ENCODE measurements around the gene FRAS1. TPM values are rescaled to one million over a fixed set of nuclear protein-coding genes. Genes with fewer than 3 reads are reported as not detected.

The FRAS1 gene
- total RNA-seq, 1 donor from 2014 or later = not detected

- H3K4me3 Mint-ChIP-seq = no peak overlapping the region
- CTCF ChIA-PET = no interaction called here
Measured at GRCh38 chr4:78377555-78377954, 320.4 kb downstream of the FRAS1 start.

GRCh38 chr4:78379040-78379439 lies 321.9 kb downstream of the FRAS1 start:
- no peaks in the 10 kb centered on the region for H3K4me1 Mint-ChIP-seq
- H3K36me3 Mint-ChIP-seq (ENCODE audit: low read depth) = no peaks in the 10 kb centered on the region
- no peaks in the 10 kb centered on the region for H3K27me3 Mint-ChIP-seq
- TF ChIP-seq CTCF (IDR thresholded peaks at IDR 0.05) = no peak
- no peak overlapping the region for H3K4me3 Mint-ChIP-seq
- H3K27ac Mint-ChIP-seq = no peak overlapping the region
- ATAC-seq (ENCODE audit: low read depth) (no peak), DNase-seq (no peak)
- ChIA-PET CTCF (no interaction called here), POLR2A (no interaction called here)
- intact Hi-C loops (cut with micrococcal nuclease) = no loop called here
- H3K9me3 Mint-ChIP-seq = no peaks in the 10 kb centered on the region

More at GRCh38 chr4:78377555-78377954, 320.4 kb downstream of the FRAS1 start:
- intact Hi-C loops (cut with micrococcal nuclease) = no loop called here
- DNase-seq = no peak
- no peaks in the 10 kb centered on the region for H3K4me1 Mint-ChIP-seq
- H3K36me3 Mint-ChIP-seq (ENCODE audit: low read depth) = no peaks in the 10 kb centered on the region
- H3K27ac Mint-ChIP-seq = no peak overlapping the region
- TF ChIP-seq CTCF (IDR thresholded peaks at IDR 0.05) = no peak
- H3K27me3 Mint-ChIP-seq = no peaks in the 10 kb centered on the region
- no peak for ATAC-seq (ENCODE audit: low read depth)
- POLR2A ChIA-PET = no interaction called here
- no peaks in the 10 kb centered on the region for H3K9me3 Mint-ChIP-seq

GRCh38 chr4:78379991-78380729 lies 323.0 kb downstream of the FRAS1 start:
- Mint-ChIP-seq H3K27me3 (peaks cover 3% of the 10 kb centered on the region), H3K27ac (no peak overlapping the region), H3K4me1 (no peaks in the 10 kb centered on the region), H3K36me3 (ENCODE audit: low read depth) (no peaks in the 10 kb centered on the region), H3K9me3 (no peaks in the 10 kb centered on the region), H3K4me3 (no peak overlapping the region)
- intact Hi-C loops (cut with micrococcal nuclease) = no loop called here
- ChIA-PET CTCF (no interaction called here), POLR2A (no interaction called here)
- no peak for TF ChIP-seq CTCF (IDR thresholded peaks at IDR 0.05)
- no peak for DNase-seq
- ATAC-seq (ENCODE audit: low read depth) = no peak

- H3K27ac Mint-ChIP-seq = no peak overlapping the region
- H3K4me1 Mint-ChIP-seq = no peaks in the 10 kb centered on the region
- ATAC-seq (ENCODE audit: low read depth) (no peak), DNase-seq (no peak)
- H3K9me3 Mint-ChIP-seq = no peaks in the 10 kb centered on the region
- POLR2A ChIA-PET = no interaction called here
- peaks cover 3% of the 10 kb centered on the region for H3K27me3 Mint-ChIP-seq
- H3K4me3 Mint-ChIP-seq = no peak overlapping the region
- no peaks in the 10 kb centered on the region for H3K36me3 Mint-ChIP-seq (ENCODE audit: low read depth)
- TF ChIP-seq CTCF (IDR thresholded peaks at IDR 0.05) = no peak
- CTCF ChIA-PET = no interaction called here
- intact Hi-C loops (cut with micrococcal nuclease) = no loop called here
Measured at GRCh38 chr4:78386679-78387078, 329.6 kb downstream of the FRAS1 start.

GRCh38 chr4:78395642-78396041 lies 338.5 kb downstream of the FRAS1 start:
- H3K4me3 Mint-ChIP-seq = no peak overlapping the region
- intact Hi-C loops (cut with micrococcal nuclease) = no loop called here
- H3K9me3 Mint-ChIP-seq = peaks cover 16% of the 10 kb centered on the region
- peaks cover 11% of the 10 kb centered on the region for H3K27me3 Mint-ChIP-seq
- H3K4me1 Mint-ChIP-seq = no peaks in the 10 kb centered on the region
- DNase-seq (no peak), ATAC-seq (ENCODE audit: low read depth) (no peak)
- CTCF ChIA-PET = no interaction called here
- no peak for TF ChIP-seq CTCF (IDR thresholded peaks at IDR 0.05)
- POLR2A ChIA-PET = no interaction called here
- H3K36me3 Mint-ChIP-seq (ENCODE audit: low read depth) = no peaks in the 10 kb centered on the region
- H3K27ac Mint-ChIP-seq = no peak overlapping the region

Measured in activated B cell treated with CpG ODN at 0.5 μM for 24 hours (primary cell).